ENCODE data around the gene ACOXL. TPM values are rescaled to one million over a fixed set of nuclear protein-coding genes. Genes with fewer than 3 reads are reported as not detected.
A peak's percentile ranks its signal among the peaks of the same experiment; 100 is the strongest.

Gene ACOXL
- total RNA-seq, 1 donor from 2014 or later, result 1.0 TPM

- Mint-ChIP-seq H3K4me3 (no peak overlapping the region), H3K9me3 (no peaks in the 10 kb centered on the region), H3K36me3 (ENCODE audit: low read depth) (no peaks in the 10 kb centered on the region), H3K4me1 (peaks cover 54% of the 10 kb centered on the region), H3K27ac (peak overlapping the region; percentile 17), H3K27me3 (peaks cover 21% of the 10 kb centered on the region)
- intact Hi-C loops (cut with micrococcal nuclease), result loop anchor here (2.0 kb wide), 1 partner anchor 59 kb away; no protein-coding TSS in a partner anchor
- peak; percentile 77 for DNase-seq
Measured at GRCh38 chr2:110871637-110872036, 139.3 kb downstream of the ACOXL start.

- Mint-ChIP-seq H3K4me3 (no peak overlapping the region), H3K36me3 (ENCODE audit: low read depth) (no peaks in the 10 kb centered on the region), H3K9me3 (no peaks in the 10 kb centered on the region), H3K4me1 (peaks cover 51% of the 10 kb centered on the region), H3K27me3 (peaks cover 21% of the 10 kb centered on the region), H3K27ac (peak overlapping the region; percentile 73)
- peak; percentile 53 for DNase-seq
- intact Hi-C loops (cut with micrococcal nuclease), result loop anchor here (2.0 kb wide), 1 partner anchor 60 kb away; no protein-coding TSS in a partner anchor
Measured at GRCh38 chr2:110872521-110872920, 140.1 kb downstream of the ACOXL start.

DNA sequence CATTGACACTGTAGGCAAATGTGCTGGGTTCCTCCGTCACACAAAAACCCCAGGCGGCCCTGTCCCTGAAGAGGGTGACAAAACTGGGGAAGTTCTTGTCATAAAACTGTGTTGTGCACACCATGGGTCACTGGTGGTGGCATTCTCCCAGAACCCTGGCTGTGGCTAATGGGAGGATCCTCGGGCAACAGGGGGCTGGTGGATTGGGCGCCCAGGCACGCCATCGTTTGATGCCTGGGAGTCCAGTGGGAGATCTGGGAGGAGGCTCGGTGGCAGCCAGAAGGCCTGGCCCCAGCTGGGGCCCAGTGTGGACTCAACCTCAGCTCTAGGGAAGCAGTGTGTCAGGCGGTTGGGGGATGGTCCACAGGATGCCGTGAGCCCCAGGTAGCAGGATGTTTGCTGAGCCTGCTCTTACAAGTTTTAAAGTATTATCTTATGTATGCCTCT is 140.7 kb downstream of the ACOXL start:
- Mint-ChIP-seq H3K4me1 (peaks cover 51% of the 10 kb centered on the region), H3K36me3 (ENCODE audit: low read depth) (peaks cover 1% of the 10 kb centered on the region), H3K27ac (peak overlapping the region; percentile 73), H3K9me3 (peaks cover 1% of the 10 kb centered on the region), H3K4me3 (no peak overlapping the region), H3K27me3 (peaks cover 23% of the 10 kb centered on the region)
- intact Hi-C loops (cut with micrococcal nuclease), result loop anchor here (2.0 kb wide), 1 partner anchor 60 kb away; no protein-coding TSS in a partner anchor
- DNase-seq, result peak; percentile 57

GRCh38 chr2:110873597-110874452 is 141.5 kb downstream of the ACOXL start:
- Mint-ChIP-seq H3K27ac (no peak overlapping the region), H3K4me3 (no peak overlapping the region), H3K27me3 (peaks cover 20% of the 10 kb centered on the region), H3K9me3 (peaks cover 5% of the 10 kb centered on the region), H3K4me1 (peaks cover 46% of the 10 kb centered on the region), H3K36me3 (ENCODE audit: low read depth) (peaks cover 4% of the 10 kb centered on the region)
- intact Hi-C loops (cut with micrococcal nuclease), result loop anchor here (2.0 kb wide), 1 partner anchor 61 kb away; no protein-coding TSS in a partner anchor
- peak; percentile 49 for DNase-seq

GRCh38 chr2:110874453-110875383 is 142.3 kb downstream of the ACOXL start:
- Mint-ChIP-seq H3K4me3 (no peak overlapping the region), H3K36me3 (ENCODE audit: low read depth) (peaks cover 9% of the 10 kb centered on the region), H3K9me3 (peaks cover 13% of the 10 kb centered on the region), H3K27me3 (peaks cover 24% of the 10 kb centered on the region), H3K4me1 (peaks cover 38% of the 10 kb centered on the region), H3K27ac (no peak overlapping the region)
- peak; percentile 43 for DNase-seq
- intact Hi-C loops (cut with micrococcal nuclease), result no loop called here

- intact Hi-C loops (cut with micrococcal nuclease), result no loop called here
- Mint-ChIP-seq H3K9me3 (peaks cover 15% of the 10 kb centered on the region), H3K27ac (no peak overlapping the region), H3K4me3 (no peak overlapping the region), H3K4me1 (peaks cover 36% of the 10 kb centered on the region), H3K27me3 (peaks cover 24% of the 10 kb centered on the region), H3K36me3 (ENCODE audit: low read depth) (peaks cover 9% of the 10 kb centered on the region)
- DNase-seq, result peak; percentile 51
Measured at GRCh38 chr2:110875384-110875725, 143.0 kb downstream of the ACOXL start.

DNA sequence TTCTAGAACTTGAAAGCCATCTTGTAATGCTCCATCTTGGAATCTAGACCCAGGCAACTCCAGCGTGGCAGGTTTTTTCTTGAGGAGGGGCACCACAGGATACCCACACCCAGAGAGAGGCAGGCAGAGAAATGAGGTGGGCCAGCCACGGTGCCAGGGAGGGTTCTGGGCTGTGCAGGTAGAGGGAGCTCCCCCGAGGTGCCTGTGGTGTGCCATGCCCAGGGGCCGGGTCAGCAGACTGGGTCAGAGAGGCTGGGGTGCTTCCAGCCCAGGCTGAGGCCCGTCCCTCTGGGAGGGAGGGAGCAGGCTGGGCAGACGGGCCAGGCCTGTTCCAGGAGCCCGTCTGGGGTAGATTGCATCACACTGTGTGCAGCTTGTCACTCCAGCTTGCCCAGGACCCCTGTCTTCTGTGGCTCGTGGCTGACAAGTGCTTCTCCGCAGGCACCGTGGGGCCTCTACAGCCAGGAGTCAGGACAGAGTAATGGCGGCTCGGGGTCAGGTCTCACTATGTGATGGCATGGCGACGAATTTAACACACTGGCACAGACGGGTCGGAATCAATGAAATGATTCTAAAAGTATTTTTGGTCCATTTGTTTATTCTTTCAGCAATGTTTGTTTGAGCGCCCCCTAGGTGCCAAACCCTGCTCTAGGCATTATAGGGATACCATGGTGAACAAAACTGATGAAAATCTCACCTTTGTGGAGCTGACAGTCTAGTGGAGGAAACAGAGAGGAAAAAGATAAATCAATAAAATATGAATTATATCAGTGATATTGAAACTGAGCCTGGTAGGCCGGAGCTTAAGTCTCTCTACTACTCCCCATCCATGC is 144.0 kb downstream of the ACOXL start:
- Mint-ChIP-seq H3K4me1 (peaks cover 28% of the 10 kb centered on the region), H3K36me3 (ENCODE audit: low read depth) (peaks cover 9% of the 10 kb centered on the region), H3K27me3 (peaks cover 26% of the 10 kb centered on the region), H3K4me3 (no peak overlapping the region), H3K9me3 (peaks cover 18% of the 10 kb centered on the region), H3K27ac (no peak overlapping the region)
- peak; percentile 56 for DNase-seq
- intact Hi-C loops (cut with micrococcal nuclease), result no loop called here

- Mint-ChIP-seq H3K36me3 (ENCODE audit: low read depth) (peaks cover 9% of the 10 kb centered on the region), H3K4me1 (peaks cover 25% of the 10 kb centered on the region), H3K4me3 (peak overlapping the region; percentile 35), H3K27me3 (peaks cover 32% of the 10 kb centered on the region), H3K9me3 (peaks cover 18% of the 10 kb centered on the region), H3K27ac (no peak overlapping the region)
- intact Hi-C loops (cut with micrococcal nuclease), result no loop called here
- DNase-seq, result peak; percentile 64
Measured at GRCh38 chr2:110877031-110877827, 144.9 kb downstream of the ACOXL start.

- H3K4me1 Mint-ChIP-seq, result peaks cover 16% of the 10 kb centered on the region
- H3K27me3 Mint-ChIP-seq, result peaks cover 34% of the 10 kb centered on the region
- no peak overlapping the region for H3K27ac Mint-ChIP-seq
- intact Hi-C loops (cut with micrococcal nuclease), result no loop called here
- H3K36me3 Mint-ChIP-seq (ENCODE audit: low read depth), result peaks cover 9% of the 10 kb centered on the region
- H3K4me3 Mint-ChIP-seq, result no peak overlapping the region
- no peak for DNase-seq
- peaks cover 18% of the 10 kb centered on the region for H3K9me3 Mint-ChIP-seq
Measured at GRCh38 chr2:110878150-110878549, 145.8 kb downstream of the ACOXL start.

- peaks cover 9% of the 10 kb centered on the region for H3K36me3 Mint-ChIP-seq (ENCODE audit: low read depth)
- H3K4me1 Mint-ChIP-seq, result peaks cover 11% of the 10 kb centered on the region
- H3K27me3 Mint-ChIP-seq, result peaks cover 49% of the 10 kb centered on the region
- H3K4me3 Mint-ChIP-seq, result no peak overlapping the region
- no peak overlapping the region for H3K27ac Mint-ChIP-seq
- peak; percentile 58 for DNase-seq
- H3K9me3 Mint-ChIP-seq, result peaks cover 18% of the 10 kb centered on the region
- intact Hi-C loops (cut with micrococcal nuclease), result loop anchor here (2.0 to 5.0 kb wide), 2 partner anchors 15 to 210 kb away; no protein-coding TSS in a partner anchor
Measured at GRCh38 chr2:110881908-110882307, 149.5 kb downstream of the ACOXL start.

GRCh38 chr2:110883406-110883805 is 151.0 kb downstream of the ACOXL start:
- H3K27ac Mint-ChIP-seq, result no peak overlapping the region
- peaks cover 4% of the 10 kb centered on the region for H3K36me3 Mint-ChIP-seq (ENCODE audit: low read depth)
- intact Hi-C loops (cut with micrococcal nuclease), result loop anchor here (2.0 to 5.0 kb wide), 2 partner anchors 17 to 209 kb away; no protein-coding TSS in a partner anchor
- DNase-seq, result no peak
- H3K9me3 Mint-ChIP-seq, result peaks cover 13% of the 10 kb centered on the region
- peaks cover 52% of the 10 kb centered on the region for H3K27me3 Mint-ChIP-seq
- H3K4me1 Mint-ChIP-seq, result peaks cover 5% of the 10 kb centered on the region
- H3K4me3 Mint-ChIP-seq, result no peak overlapping the region

DNA sequence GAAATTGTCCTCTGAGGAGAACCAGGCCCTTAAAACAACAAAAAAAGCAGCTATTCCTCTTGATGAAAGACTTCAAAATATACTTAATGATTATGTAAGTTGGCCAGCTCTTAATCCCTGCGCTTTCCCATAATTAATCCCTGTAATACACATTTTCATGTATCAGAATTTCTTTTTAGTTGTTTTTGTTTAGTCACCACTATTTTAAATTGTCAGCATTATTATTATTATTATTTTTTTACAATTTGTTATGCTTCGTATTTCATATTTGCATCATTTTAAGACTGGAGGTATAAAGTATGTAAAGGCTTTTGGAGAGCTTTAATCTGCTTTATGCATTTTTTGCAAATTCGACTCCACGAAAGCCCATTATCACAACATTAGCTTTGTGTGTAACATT is 152.9 kb downstream of the ACOXL start:
- DNase-seq, result peak; percentile 3
- Mint-ChIP-seq H3K27ac (no peak overlapping the region), H3K36me3 (ENCODE audit: low read depth) (no peaks in the 10 kb centered on the region), H3K4me3 (no peak overlapping the region), H3K9me3 (peaks cover 4% of the 10 kb centered on the region), H3K27me3 (peaks cover 60% of the 10 kb centered on the region), H3K4me1 (peaks cover 5% of the 10 kb centered on the region)
- intact Hi-C loops (cut with micrococcal nuclease), result no loop called here
